IMR-90 (cell line): ENCODE data around the gene TK2. TPM values are rescaled to one million over a fixed set of nuclear protein-coding genes. Genes with fewer than 3 reads are reported as not detected.

Experiments
- ATAC-seq: fragments of 200-7000 bp; cut with Tn5 transposase; 2 replicates; pipeline ENCODE4 v1.9.1; 2020; ENCODE audit warnings: low read depth, mild to moderate bottlenecking, moderate library complexity
- BruUV-seq: library from RNA; stranded (reverse); fragments of 400-500 nt; replicated peaks from 2 replicates; lab custom pipeline; 2021; lab: Mats Ljungman, UMichigan
- CTCF ChIA-PET: fragments of 300-600 bp; formaldehyde crosslinking; extraction: SDS; loops from one replicate; lab custom pipeline; 2021; ENCODE audit warnings: antibody characterized with exemption; lab: Yijun Ruan, JAX
- POLR2A ChIA-PET: fragments of 300-600 bp; sonication (Branson Sonifier 250); formaldehyde crosslinking; loops from one replicate; lab custom pipeline; 2022; ENCODE audit warnings: antibody characterized with exemption; ENCODE audit not compliant: unreplicated experiment; lab: Charles Lee
- DNase-seq: peaks from one replicate; pipeline ENCODE4 v3.0.0; 2013
- H2AFZ ChIP-seq: replicated peaks from 2 replicates; pipeline ENCODE3; 2013; ENCODE audit warnings: low read length, mild to moderate bottlenecking; ENCODE audit not compliant: poor library complexity
- H2AK5ac ChIP-seq: 2 replicates; pipeline ENCODE4 v1.6.1; 2013; ENCODE audit warnings: low read depth, low read length, inconsistent platforms
- H2AK9ac ChIP-seq: replicated peaks from 2 replicates; pipeline ENCODE3; 2013; ENCODE audit warnings: mild to moderate bottlenecking, low read depth, low read length, moderate library complexity; ENCODE audit not compliant: poor library complexity
- H2BK120ac ChIP-seq: 2 replicates; pipeline ENCODE4 v1.6.1; 2013; ENCODE audit warnings: low read depth, low read length, inconsistent platforms
- H2BK15ac ChIP-seq: 3 replicates; pipeline ENCODE4 v1.6.1; 2013; ENCODE audit warnings: low read depth, low read length, inconsistent platforms
- H2BK20ac ChIP-seq: 2 replicates; pipeline ENCODE4 v1.6.1; 2013; ENCODE audit warnings: low read depth, mild to moderate bottlenecking, inconsistent platforms, low read length, moderate library complexity
- H2BK5ac ChIP-seq: 2 replicates; pipeline ENCODE4 v1.6.1; 2013; ENCODE audit warnings: mild to moderate bottlenecking, low read depth, low read length, inconsistent platforms; ENCODE audit not compliant: poor library complexity, severe bottlenecking
- H3K14ac ChIP-seq: replicated peaks from 2 replicates; pipeline ENCODE4 v1.6.1; 2013; ENCODE audit warnings: low read depth, low read length, inconsistent platforms
- H3K18ac ChIP-seq: 2 replicates; pipeline ENCODE4 v1.6.1; 2013; ENCODE audit warnings: low read depth, low read length, control low read depth
- H3K23ac ChIP-seq: 2 replicates; pipeline ENCODE4 v1.6.1; 2013; ENCODE audit warnings: low read depth, low read length, inconsistent platforms
- H3K27ac ChIP-seq: 2 replicates; pipeline ENCODE4 v1.5.1; 2013; ENCODE audit warnings: mild to moderate bottlenecking, control low read depth, low read length; ENCODE audit not compliant: insufficient read depth
- H3K27me3 ChIP-seq: 2 replicates; pipeline ENCODE4 v1.6.1; 2013; ENCODE audit warnings: low read length; ENCODE audit not compliant: control insufficient read depth, insufficient read depth
- H3K36me3 ChIP-seq: 2 replicates; pipeline ENCODE4 v1.6.1; 2013; ENCODE audit warnings: low read length, mixed read lengths; ENCODE audit not compliant: control insufficient read depth, insufficient read depth
- H3K4ac ChIP-seq: 2 replicates; pipeline ENCODE4 v1.6.1; 2013; ENCODE audit warnings: low read depth, low read length, inconsistent platforms
- H3K4me1 ChIP-seq: 2 replicates; pipeline ENCODE4 v1.6.1; 2013; ENCODE audit warnings: low read length, mixed read lengths; ENCODE audit not compliant: control insufficient read depth, insufficient read depth
- H3K4me2 ChIP-seq: 2 replicates; pipeline ENCODE4 v1.6.1; 2013; ENCODE audit warnings: low read depth, mild to moderate bottlenecking, control low read depth, low read length, moderate library complexity
- H3K4me3 ChIP-seq: 2 replicates; pipeline ENCODE4 v1.5.1; 2013; ENCODE audit warnings: low read depth, mild to moderate bottlenecking, control low read depth, low read length, moderate library complexity; ENCODE audit not compliant: insufficient read depth
- H3K56ac ChIP-seq: 2 replicates; pipeline ENCODE4 v1.6.1; 2013; ENCODE audit warnings: low read length, inconsistent platforms; ENCODE audit not compliant: insufficient read depth; ENCODE audit errors: extremely low read depth
- H3K79me1 ChIP-seq, 2 experiments: 2 replicates each; pipeline ENCODE4 v1.6.1; 2013; ENCODE audit warnings: low read length in 2 of 2, inconsistent platforms in 1 of 2, low read depth in 1 of 2
- H3K9ac ChIP-seq: 2 replicates; pipeline ENCODE4 v1.6.1; 2013; ENCODE audit warnings: low read depth, low read length, control low read depth
- H3K9me1 ChIP-seq: 2 replicates; pipeline ENCODE4 v1.6.1; 2013; ENCODE audit warnings: low read length, inconsistent platforms; ENCODE audit not compliant: insufficient read depth
- H3K9me3 ChIP-seq: 2 replicates; pipeline ENCODE4 v1.6.1; 2013; ENCODE audit warnings: low read length; ENCODE audit not compliant: control insufficient read depth, insufficient read depth
- H4K20me1 ChIP-seq: 2 replicates; pipeline ENCODE4 v1.6.1; 2013; ENCODE audit warnings: low read length, inconsistent platforms; ENCODE audit not compliant: insufficient read depth
- H4K5ac ChIP-seq: 2 replicates; pipeline ENCODE4 v1.6.1; 2013; ENCODE audit warnings: mild to moderate bottlenecking, low read depth, low read length, control low read depth
- H4K8ac ChIP-seq, 2 experiments: 2 replicates each; pipeline ENCODE4 v1.6.1; 2013; ENCODE audit warnings: low read depth in 2 of 2, low read length in 2 of 2, control low read depth in 1 of 2, inconsistent platforms in 1 of 2
- H4K91ac ChIP-seq: 2 replicates; pipeline ENCODE4 v1.6.1; 2013; ENCODE audit warnings: low read depth, low read length, inconsistent platforms; ENCODE audit not compliant: insufficient read depth
- FOS ChIP-seq: fragments of 150-350 bp; IDR thresholded peaks from 2 replicates; pipeline ENCODE4 v1.6.1; 2016; ENCODE audit warnings: low read depth, low read length
- MAFK ChIP-seq: IDR thresholded peaks from 2 replicates; pipeline ENCODE4 v1.6.1; 2012; ENCODE audit warnings: low read depth, low read length, improper control_type of control experiment
- RAD21 ChIP-seq: IDR thresholded peaks from 2 replicates; pipeline ENCODE4 v1.6.1; 2012; ENCODE audit warnings: low read length, improper control_type of control experiment
- WGBS, 2 experiments: methylation state at CpG; one replicate each; pipeline versions ENCODE4 v1.1.5 to v1.1.7; 2013; ENCODE audit warnings: missing lambda C conversion rate in 2 of 2; ENCODE audit not compliant: insufficient read length in 1 of 2; ENCODE audit errors: extremely low coverage in 2 of 2; 5-methylcytosine and 5-hydroxymethylcytosine counted together
- dilution Hi-C: fragments of 300-500 bp; cut with HindIII; formaldehyde crosslinking; loops from one replicate; pipeline ENCODE4 v1.14.3; 2018; ENCODE audit warnings: low sequenced_read_pairs; ENCODE audit not compliant: unreplicated experiment
- in situ Hi-C: fragments of 300-500 bp; cut with MboI; formaldehyde crosslinking; loops from 3 replicates; pipeline ENCODE4 v1.14.3; 2019; ENCODE audit warnings: low sequenced_read_pairs, inconsistent platforms, mixed read lengths
- intact Hi-C: fragments of 100-400 bp; cut with micrococcal nuclease; formaldehyde crosslinking; loops from 2 replicates; pipeline ENCODE4 v1.10.0; 2022
- polyA plus RNA-seq, 3 experiments: library from polyadenylated mRNA; depleted of rRNA; stranded (reverse); fragments of >200 nt; gene quantifications; 2 replicates each; pipeline ENCODE4 v1.2.3, GENCODE V29; 2012; ENCODE audit warnings: low replicate concordance in 1 of 3
- total RNA-seq: library from RNA; depleted of rRNA; stranded (reverse); fragments of >200 nt; gene quantifications from 2 replicates; pipeline ENCODE4 v1.2.3, GENCODE V29; 2012

The TK2 gene
- total and polyA plus RNA-seq, 2 of the 4 experiments (the other 2 are of a cell fraction) = 14.7 to 16.5 TPM

GRCh38 chr16:66529475-66529874 is 20.4 kb downstream of the TK2 start:
- CTCF ChIA-PET = no interaction called here

More at GRCh38 chr16:66529475-66529874, 20.4 kb downstream of the TK2 start:
- Histone ChIP-seq H2AK5ac (no peak overlapping the region), H3K4me2 (no peak overlapping the region), H3K27me3 (no peaks in the 10 kb centered on the region), H2BK120ac (no peak overlapping the region), H2BK15ac (no peak overlapping the region), H3K36me3 (peaks cover 50% of the 10 kb centered on the region), H3K27ac (no peak overlapping the region), H3K9me1 (peaks cover 10% of the 10 kb centered on the region; the same call in 1 of the 2 replicates), H3K9me3 (no peaks in the 10 kb centered on the region), H3K4ac (no peak overlapping the region), H4K91ac (no peak overlapping the region), H2BK5ac (no peak overlapping the region), H4K5ac (no peak overlapping the region), H3K4me1 (no peaks in the 10 kb centered on the region), H3K14ac (no peak overlapping the region), H2AK9ac (no peak overlapping the region), H4K8ac (no peak overlapping the region), H3K18ac (no peak overlapping the region), H2AFZ (no peak overlapping the region), H3K23ac (no peak overlapping the region), H2BK20ac (no peak overlapping the region), H3K79me1 (no peaks in the 10 kb centered on the region), H4K20me1 (no peaks in the 10 kb centered on the region), H3K4me3 (no peak overlapping the region), H3K9ac (no peak overlapping the region), H3K56ac (no peak overlapping the region)
- WGBS, 2 experiments = 80% methylated on average over 1 of the region's 6 CpGs; no CpG with 5 or more reads in 1 of the 2 experiments
- BruUV-seq = no TSS peak
- DNase-seq = no peak
- dilution Hi-C loops (no loop called here), intact Hi-C loops (no loop called here), in situ Hi-C loops (no loop called here)
- POLR2A ChIA-PET = no interaction called here
- TF ChIP-seq RAD21 = no peak
- TF ChIP-seq MAFK = no peak
- no peak for TF ChIP-seq FOS
- ATAC-seq = no peak
